ENCODE data around the gene TRIM24. TPM values are rescaled to one million over a fixed set of nuclear protein-coding genes. Genes with fewer than 3 reads are reported as not detected.

TRIM24 gene
- polyA plus RNA-seq, 1 donor (not counting 4 experiments of a cell fraction or from before 2014, with no cell fraction given), result 7.9 TPM

GRCh38 chr7:138559448-138559847 lies 99.4 kb downstream of the TRIM24 start:
- Histone ChIP-seq H3K79me2 (ENCODE audit: control insufficient read depth, insufficient read depth, low read length) (no peaks in the 10 kb centered on the region), H2AFZ (ENCODE audit: control insufficient read depth, low read length) (no peak overlapping the region), H3K4me1 (ENCODE audit: control insufficient read depth, extremely low read depth, insufficient read depth, low read length) (no peaks in the 10 kb centered on the region), H4K20me1 (ENCODE audit: control insufficient read depth, extremely low read depth, insufficient read depth, low read length) (no peaks in the 10 kb centered on the region), H3K9me3 (ENCODE audit: control insufficient read depth, low read depth, low read length) (peaks cover 5% of the 10 kb centered on the region), H3K9me1 (ENCODE audit: control insufficient read depth, extremely low read depth, insufficient read depth, low read length) (no peaks in the 10 kb centered on the region), H3K27ac (ENCODE audit: control insufficient read depth, insufficient read depth, low read length) (no peak overlapping the region), H3K27me3 (ENCODE audit: control insufficient read depth, extremely low read depth, insufficient read depth, low read length) (no peaks in the 10 kb centered on the region), H3K36me3 (ENCODE audit: control insufficient read depth in 2 of 2, extremely low read depth in 1 of 2, insufficient read depth in 2 of 2, low read length in 2 of 2) (peaks cover 6 to 12% of the 10 kb centered on the region in 2 experiments), H3K9ac (ENCODE audit: control insufficient read depth, extremely low read depth, insufficient read depth, low read length) (no peak overlapping the region), H3K4me3 (ENCODE audit: control insufficient read depth in 2 of 3, extremely low read depth in 1 of 3, insufficient read depth in 2 of 3, low read depth in 1 of 3, low read length in 3 of 3) (no peak overlapping the region), H3K4me2 (ENCODE audit: control insufficient read depth, extremely low read depth, insufficient read depth, low read depth, low read length) (no peak overlapping the region)
- TF ChIP-seq CTCF (optimal IDR thresholded peaks at IDR 0.05 in 1 of 3, IDR thresholded peaks at IDR 0.05 in 1 of 3, conservative IDR thresholded peaks at IDR 0.05 in 1 of 3; ENCODE audit: extremely low read depth in 1 of 3, insufficient read depth in 2 of 3, low read length in 3 of 3) (no peak), EZH2 (IDR thresholded peaks at IDR 0.05; ENCODE audit: low read length) (no peak)
- FAIRE-seq, result no peak
- no peak for DNase-seq (ENCODE audit: low read depth, low spot score)
- dilution Hi-C loops (cut with MboI; ENCODE audit: extremely low pct_ligation_motif_present, low sequenced_read_pairs), result no loop called here

- H3K9ac ChIP-seq (ENCODE audit: control insufficient read depth, extremely low read depth, insufficient read depth, low read length), result no peak overlapping the region
- H3K9me3 ChIP-seq (ENCODE audit: control insufficient read depth, low read depth, low read length), result peaks cover 6% of the 10 kb centered on the region
- no peak overlapping the region for H3K27ac ChIP-seq (ENCODE audit: control insufficient read depth, insufficient read depth, low read length)
- no peaks in the 10 kb centered on the region for H3K9me1 ChIP-seq (ENCODE audit: control insufficient read depth, extremely low read depth, insufficient read depth, low read length)
- dilution Hi-C loops (cut with MboI; ENCODE audit: extremely low pct_ligation_motif_present, low sequenced_read_pairs), result no loop called here
- H3K4me1 ChIP-seq (ENCODE audit: control insufficient read depth, extremely low read depth, insufficient read depth, low read length), result no peaks in the 10 kb centered on the region
- no peak overlapping the region for H3K4me2 ChIP-seq (ENCODE audit: control insufficient read depth, extremely low read depth, insufficient read depth, low read depth, low read length)
- no peaks in the 10 kb centered on the region for H4K20me1 ChIP-seq (ENCODE audit: control insufficient read depth, extremely low read depth, insufficient read depth, low read length)
- no peaks in the 10 kb centered on the region for H3K27me3 ChIP-seq (ENCODE audit: control insufficient read depth, extremely low read depth, insufficient read depth, low read length)
- DNase-seq (ENCODE audit: low read depth, low spot score) (no peak), FAIRE-seq (no peak)
- H2AFZ ChIP-seq (ENCODE audit: control insufficient read depth, low read length), result no peak overlapping the region
- H3K4me3 ChIP-seq (ENCODE audit: control insufficient read depth in 2 of 3, extremely low read depth in 1 of 3, insufficient read depth in 2 of 3, low read depth in 1 of 3, low read length in 3 of 3), result no peak overlapping the region
- no peaks in the 10 kb centered on the region for H3K79me2 ChIP-seq (ENCODE audit: control insufficient read depth, insufficient read depth, low read length)
- no peak for TF ChIP-seq EZH2 (IDR thresholded peaks at IDR 0.05; ENCODE audit: low read length)
- TF ChIP-seq CTCF (optimal IDR thresholded peaks at IDR 0.05 in 1 of 3, IDR thresholded peaks at IDR 0.05 in 1 of 3, conservative IDR thresholded peaks at IDR 0.05 in 1 of 3; ENCODE audit: extremely low read depth in 1 of 3, insufficient read depth in 2 of 3, low read length in 3 of 3), result no peak
- peaks cover 2 to 3% of the 10 kb centered on the region in 2 experiments for H3K36me3 ChIP-seq (ENCODE audit: control insufficient read depth in 2 of 2, extremely low read depth in 1 of 2, insufficient read depth in 2 of 2, low read length in 2 of 2)
Measured at GRCh38 chr7:138563808-138564207, 103.7 kb downstream of the TRIM24 start.
